ENCODE measurements around the gene OBSCN.

The OBSCN gene

DNA sequence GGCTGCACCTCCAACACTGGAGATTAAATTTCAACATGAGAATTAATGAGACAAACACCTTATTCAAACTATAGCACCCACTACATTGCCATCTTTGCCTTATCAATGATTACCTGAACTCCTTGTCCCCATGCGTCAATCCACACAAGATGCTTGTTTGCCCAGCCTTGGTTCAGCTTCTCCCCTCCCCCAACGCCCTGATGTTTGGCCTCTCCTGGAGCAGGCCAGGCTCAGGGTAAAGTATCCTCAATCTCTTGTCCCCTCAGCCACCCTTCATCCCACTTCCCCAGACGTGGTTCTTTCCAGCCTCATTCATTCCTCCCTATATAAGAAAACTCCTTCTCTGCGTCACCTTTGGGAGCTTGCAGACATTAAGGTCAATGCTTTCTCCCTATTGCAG, 220.6 kb downstream of the OBSCN start:
- TF ChIP-seq, protein P1, sequence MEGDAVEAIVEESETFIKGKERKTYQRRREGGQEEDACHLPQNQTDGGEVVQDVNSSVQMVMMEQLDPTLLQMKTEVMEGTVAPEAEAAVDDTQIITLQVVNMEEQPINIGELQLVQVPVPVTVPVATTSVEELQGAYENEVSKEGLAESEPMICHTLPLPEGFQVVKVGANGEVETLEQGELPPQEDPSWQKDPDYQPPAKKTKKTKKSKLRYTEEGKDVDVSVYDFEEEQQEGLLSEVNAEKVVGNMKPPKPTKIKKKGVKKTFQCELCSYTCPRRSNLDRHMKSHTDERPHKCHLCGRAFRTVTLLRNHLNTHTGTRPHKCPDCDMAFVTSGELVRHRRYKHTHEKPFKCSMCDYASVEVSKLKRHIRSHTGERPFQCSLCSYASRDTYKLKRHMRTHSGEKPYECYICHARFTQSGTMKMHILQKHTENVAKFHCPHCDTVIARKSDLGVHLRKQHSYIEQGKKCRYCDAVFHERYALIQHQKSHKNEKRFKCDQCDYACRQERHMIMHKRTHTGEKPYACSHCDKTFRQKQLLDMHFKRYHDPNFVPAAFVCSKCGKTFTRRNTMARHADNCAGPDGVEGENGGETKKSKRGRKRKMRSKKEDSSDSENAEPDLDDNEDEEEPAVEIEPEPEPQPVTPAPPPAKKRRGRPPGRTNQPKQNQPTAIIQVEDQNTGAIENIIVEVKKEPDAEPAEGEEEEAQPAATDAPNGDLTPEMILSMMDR (conservative IDR thresholded peaks at IDR 0.05) = no peak
- TF ChIP-seq ZFX (IDR thresholded peaks at IDR 0.05) = no peak
- H3K27ac ChIP-seq = no peak overlapping the region

Data from C4-2B (cell line).